ENCODE measurements around the gene CDH23.

GRCh38 chr10:71779641-71780040 is 382.9 kb downstream of the CDH23 start:
- TF ChIP-seq CTCF (conservative IDR thresholded peaks at IDR 0.05; ENCODE audit: low read length) (no peak), EZH2phosphoT487 (IDR thresholded peaks at IDR 0.05; ENCODE audit: borderline replicate concordance) (no peak)

Measured in Loucy (cell line).